Heart left ventricle (tissue), 16 donors: ENCODE data around the gene RGS6. TPM values are rescaled to one million over a fixed set of nuclear protein-coding genes. Genes with fewer than 3 reads are reported as not detected.

Source experiments
- ATAC-seq, 4 donors: fragments of 200-7000 bp; cut with Tn5 transposase; one replicate each; pipeline ENCODE4 v1.9.1; 2020 to 2022; ENCODE audit warnings: moderate library complexity in 4 of 4, mild to moderate bottlenecking in 3 of 4, moderate number of reproducible peaks in 1 of 4
- DNase-seq, 5 donors: peaks; one replicate each; pipeline ENCODE4 v3.0.0-alpha.2; 2020
- H3K27ac ChIP-seq, 12 donors: fragments of 200-600 bp; sonication (generic) in 4 of 12; one replicate each; pipeline versions ENCODE4 v1.5.0 to v1.8.0; 2016 to 2022; ENCODE audit warnings: mild to moderate bottlenecking in 2 of 12
- H3K27me3 ChIP-seq, 9 donors: fragments of 200-600 bp; sonication (generic) in 2 of 9; one replicate each; pipeline versions ENCODE4 v1.5.1 to v1.8.0; 2016 to 2022; ENCODE audit warnings: mild to moderate bottlenecking in 3 of 9
- H3K36me3 ChIP-seq, 9 donors: fragments of 200-600 bp; sonication (generic) in 2 of 9; one replicate each; pipeline versions ENCODE4 v1.5.0 to v1.8.0; 2018 to 2022; ENCODE audit warnings: mild to moderate bottlenecking in 2 of 9
- H3K4me1 ChIP-seq, 12 donors: fragments of 200-600 bp; sonication (generic) in 4 of 12; one replicate each; pipeline versions ENCODE4 v1.5.0 to v1.8.0; 2016 to 2022; ENCODE audit warnings: mild to moderate bottlenecking in 3 of 12
- H3K4me3 ChIP-seq, 12 donors: fragments of 200-600 bp; sonication (generic) in 4 of 12; one replicate each; pipeline versions ENCODE4 v1.5.0 to v1.8.0; 2017 to 2022; ENCODE audit warnings: mild to moderate bottlenecking in 9 of 12, moderate library complexity in 4 of 12
- H3K9me3 ChIP-seq, 12 donors: fragments of 200-600 bp; sonication (generic) in 4 of 12; one replicate each; pipeline versions ENCODE4 v1.5.0 to v1.8.0; 2016 to 2022; ENCODE audit warnings: mild to moderate bottlenecking in 1 of 12
- CTCF ChIP-seq, 12 donors: fragments of 200-600 bp; sonication (generic) in 4 of 12; IDR thresholded peaks; one replicate each; pipeline versions ENCODE4 v1.5.0 to v1.8.0; 2018 to 2022; ENCODE audit warnings: antibody characterized with exemption in 12 of 12, mild to moderate bottlenecking in 5 of 12
- POLR2A ChIP-seq, 2 donors: fragments of 450-650 bp; IDR thresholded peaks; one replicate each; pipeline ENCODE4 v1.6.1; 2017; ENCODE audit warnings: antibody characterized with exemption in 2 of 2, mild to moderate bottlenecking in 2 of 2, moderate library complexity in 2 of 2
- WGBS, 4 donors: extraction: QIAGEN DNeasy Blood & Tissue Kit in 2 of 4; methylation state at CpG; one replicate each; pipeline versions ENCODE4 v1.1.5 to v1.1.7; 2013 to 2018; 5-methylcytosine and 5-hydroxymethylcytosine counted together
- intact Hi-C, 10 donors: fragments of 100-400 bp; cut with DNase I; formaldehyde crosslinking; loops; one replicate each; pipeline versions ENCODE4 v1.11.1 to v1.14.2; 2022
- polyA plus RNA-seq, 2 donors: library from polyadenylated mRNA; stranded (reverse); fragments of 200-250 nt; gene quantifications; one replicate each; pipeline ENCODE4 v1.2.3, GENCODE V29; 2013
- total RNA-seq, 9 donors: library from RNA; depleted of rRNA in 2 of 9; stranded (reverse); fragments of >200 nt in 2 of 9; fragmentation: NEBNext Ultra II Directional in 3 of 9; extraction: Animal tissue kit (Norgen Biotek cat#: 25700) in 3 of 9; gene quantifications; one replicate each; pipeline versions ENCODE4 v1.1.0 to v1.2.4, GENCODE V29; 2016 to 2023
- donor health status: ischemic (EF 13 %, LVEDD 7.1; RV severe dilation, severe dysfunction).
- donor health status: healthy with polysubstance abuse.
- donor health status: DM: no; HTN: yes; CAD: no.
- donor health status: DM: no; HTN: no; CAD: no.
- donor health status: ischemic (EF 25% LVEDD 6.9; RV normal size, moderate dysfunction).
- donor health status: ischemic (EF 25% LVEDD 5.7; RV mildly dilated, moderate dysfunction).
- donor health status: healthy.
- donor health status: DM: yes; HTN: yes; CAD: no.
- donor health status: ischemic (EF 35%, LVEDD 5.7; RV mildly dilated, moderate dysfunction).
- donor health status: nonischemic (EF 11% LVEDD 7.7; RV severe dilation, severe dysfunction).
- donor health status: DM: yes; HTN: yes; CAD: no.
- donor health status: PGD.
- donor health status: ischemic (EF 29% LVEDD 5.4; RV normal size, mild dysfunction).
- donor health status: nonischemic (EF 23%, LVEDD 6.1; RV moderate dilation, normal function).

Gene RGS6
- total and polyA plus RNA-seq, 11 donors = 1.3 to 25.4 (median 15.1) TPM

- DNase-seq (no peak), ATAC-seq (peak in 1 of 4 donors; percentile 4)
- WGBS, 4 donors = 75 to 82% (median 78%) methylated on average over 10 to 11 of the region's 11 CpGs
- TF ChIP-seq CTCF (IDR thresholded peaks at IDR 0.05) = no peak
- no peak for TF ChIP-seq POLR2A (IDR thresholded peaks at IDR 0.05)
- Histone ChIP-seq H3K9me3 (no peaks in the 10 kb centered on the region), H3K4me1 (peaks cover 0 to 16% (median 3%) of the 10 kb centered on the region in 12 donors), H3K4me3 (no peak overlapping the region), H3K27ac (no peak overlapping the region), H3K36me3 (no peaks in the 10 kb centered on the region), H3K27me3 (no peaks in the 10 kb centered on the region)
- intact Hi-C loops = no loop called here
Observed at GRCh38 chr14:72559202-72559601, 627.0 kb downstream of the RGS6 start.

GRCh38 chr14:72559669-72560255, 627.5 kb downstream of the RGS6 start:
- no peak overlapping the region for H3K4me3 ChIP-seq

GRCh38 chr14:72560331-72560730, 628.1 kb downstream of the RGS6 start:
- DNase-seq = peak in 3 of 5 donors; percentile 27 to 66 (median 57)
- H3K36me3 ChIP-seq = no peaks in the 10 kb centered on the region
- 28 to 47% (median 40%) methylated on average over 5 of the region's 5 CpGs for WGBS, 4 donors
- H3K27ac ChIP-seq = peak overlapping the region in 4 of 12 donors; percentile 18 to 49 (median 26)
- H3K27me3 ChIP-seq = no peaks in the 10 kb centered on the region
- no peak overlapping the region for H3K4me3 ChIP-seq
- no peaks in the 10 kb centered on the region for H3K9me3 ChIP-seq
- intact Hi-C loops = no loop called here
- ATAC-seq = peak; percentile 37 to 70 (median 53)
- peaks cover 0 to 23% (median 3%) of the 10 kb centered on the region in 12 donors for H3K4me1 ChIP-seq
- no peak for TF ChIP-seq CTCF (IDR thresholded peaks at IDR 0.05)

More at GRCh38 chr14:72559669-72560255, 627.5 kb downstream of the RGS6 start:
- ATAC-seq (no peak), DNase-seq (no peak)
- peak overlapping the region in 4 of 12 donors; percentile 18 to 49 (median 26) for H3K27ac ChIP-seq
- H3K4me1 ChIP-seq = peaks cover 0 to 19% (median 3%) of the 10 kb centered on the region in 12 donors
- no peak for TF ChIP-seq CTCF (IDR thresholded peaks at IDR 0.05)
- no peak for TF ChIP-seq POLR2A (IDR thresholded peaks at IDR 0.05)
- WGBS, 4 donors = 84 to 93% (median 90%) methylated on average over 6 of the region's 6 CpGs
- H3K36me3 ChIP-seq = no peaks in the 10 kb centered on the region
- no peaks in the 10 kb centered on the region for H3K9me3 ChIP-seq
- H3K27me3 ChIP-seq = no peaks in the 10 kb centered on the region
- intact Hi-C loops = no loop called here

GRCh38 chr14:72560889-72561493, 628.8 kb downstream of the RGS6 start:
- DNase-seq (no peak), ATAC-seq (no peak)
- no peak for TF ChIP-seq POLR2A (IDR thresholded peaks at IDR 0.05)
- no peak for TF ChIP-seq CTCF (IDR thresholded peaks at IDR 0.05)
- Histone ChIP-seq H3K27ac (no peak overlapping the region), H3K36me3 (no peaks in the 10 kb centered on the region), H3K4me1 (peaks cover 0 to 30% (median 3%) of the 10 kb centered on the region in 12 donors), H3K4me3 (no peak overlapping the region), H3K9me3 (no peaks in the 10 kb centered on the region), H3K27me3 (no peaks in the 10 kb centered on the region)
- 90 to 94% (median 92%) methylated on average over 12 of the region's 12 CpGs for WGBS, 4 donors
- intact Hi-C loops = no loop called here
